ENCODE results near the gene GPR153.
A peak's percentile ranks its signal among the peaks of the same experiment; 100 is the strongest.

Gene GPR153

GRCh38 chr1:6241887-6242740, 18.8 kb downstream of the GPR153 start:
- ChIA-PET CTCF (interaction anchor here (0.6 to 1.2 kb wide), 3 partner anchors 14 to 162 kb away, joined by 3 read pairs; no protein-coding TSS in a partner anchor), POLR2A (no interaction called here)
- H3K27me3 ChIP-seq (replicated peaks in 2 of 5; ENCODE audit: control insufficient read depth in 4 of 5, insufficient read depth in 5 of 5, low read length in 4 of 5), result peaks cover 0 to 93% (median 37%) of the 10 kb centered on the region in 5 experiments
- H3K4me3 ChIP-seq (ENCODE audit: control insufficient read depth in 1 of 7, extremely low read depth in 1 of 7, insufficient read depth in 4 of 7, low read depth in 2 of 7, low read length in 6 of 7), result peak overlapping the region in 2 of 7 experiments; percentile 23 to 43
- H3K36me3 ChIP-seq (ENCODE audit: control insufficient read depth in 4 of 4, insufficient read depth in 4 of 4, low read length in 3 of 4), result no peaks in the 10 kb centered on the region
- H3K9me3 ChIP-seq (ENCODE audit: control extremely low read depth in 1 of 5, control insufficient read depth in 4 of 5, insufficient read depth in 2 of 5, low read depth in 1 of 5, low read length in 4 of 5), result no peaks in the 10 kb centered on the region
- no peak for DNase-seq
- peaks cover 0 to 31% (median 21%) of the 10 kb centered on the region in 4 experiments for H3K4me1 ChIP-seq (ENCODE audit: control extremely low read depth in 1 of 4, control insufficient read depth in 4 of 4, insufficient read depth in 4 of 4, low read length in 3 of 4)
- 1% methylated on average over 77 of the region's 99 CpGs for WGBS (ENCODE audit: insufficient coverage)
- no peak overlapping the region for H3K27ac ChIP-seq (ENCODE audit: insufficient read depth in 1 of 2, low read depth in 1 of 2, low read length in 2 of 2, poor library complexity in 1 of 2, severe bottlenecking in 2 of 2)

GRCh38 chr1:6241107-6241886, 19.6 kb downstream of the GPR153 start:
- no peak for DNase-seq
- CTCF ChIA-PET, result interaction anchor here (0.8 kb wide), 1 partner anchor 163 kb away, joined by 3 read pairs; no protein-coding TSS in a partner anchor
- H3K27ac ChIP-seq (ENCODE audit: insufficient read depth in 1 of 2, low read depth in 1 of 2, low read length in 2 of 2, poor library complexity in 1 of 2, severe bottlenecking in 2 of 2), result no peak overlapping the region
- H3K4me3 ChIP-seq (ENCODE audit: control insufficient read depth in 1 of 7, extremely low read depth in 1 of 7, insufficient read depth in 4 of 7, low read depth in 2 of 7, low read length in 6 of 7), result no peak overlapping the region
- peaks cover 0 to 27% (median 18%) of the 10 kb centered on the region in 4 experiments for H3K4me1 ChIP-seq (ENCODE audit: control extremely low read depth in 1 of 4, control insufficient read depth in 4 of 4, insufficient read depth in 4 of 4, low read length in 3 of 4)
- H3K36me3 ChIP-seq (ENCODE audit: control insufficient read depth in 4 of 4, insufficient read depth in 4 of 4, low read length in 3 of 4), result no peaks in the 10 kb centered on the region
- 10% methylated on average over 26 of the region's 33 CpGs for WGBS (ENCODE audit: insufficient coverage)
- H3K27me3 ChIP-seq (replicated peaks in 2 of 5; ENCODE audit: control insufficient read depth in 4 of 5, insufficient read depth in 5 of 5, low read length in 4 of 5), result peaks cover 0 to 88% (median 33%) of the 10 kb centered on the region in 5 experiments
- H3K9me3 ChIP-seq (ENCODE audit: control extremely low read depth in 1 of 5, control insufficient read depth in 4 of 5, insufficient read depth in 2 of 5, low read depth in 1 of 5, low read length in 4 of 5), result no peaks in the 10 kb centered on the region
- POLR2A ChIA-PET, result no interaction called here

GRCh38 chr1:6239950-6240768, 20.7 kb downstream of the GPR153 start:
- Histone ChIP-seq H3K4me1 (ENCODE audit: control extremely low read depth in 1 of 4, control insufficient read depth in 4 of 4, insufficient read depth in 4 of 4, low read length in 3 of 4) (peaks cover under 1 to 21% (median 12%) of the 10 kb centered on the region in 4 experiments), H3K9me3 (ENCODE audit: control extremely low read depth in 1 of 5, control insufficient read depth in 4 of 5, insufficient read depth in 2 of 5, low read depth in 1 of 5, low read length in 4 of 5) (no peaks in the 10 kb centered on the region), H3K4me3 (ENCODE audit: control insufficient read depth in 1 of 7, extremely low read depth in 1 of 7, insufficient read depth in 4 of 7, low read depth in 2 of 7, low read length in 6 of 7) (no peak overlapping the region), H3K27ac (ENCODE audit: insufficient read depth in 1 of 2, low read depth in 1 of 2, low read length in 2 of 2, poor library complexity in 1 of 2, severe bottlenecking in 2 of 2) (no peak overlapping the region), H3K27me3 (replicated peaks in 2 of 5; ENCODE audit: control insufficient read depth in 4 of 5, insufficient read depth in 5 of 5, low read length in 4 of 5) (peaks cover 0 to 76% (median 28%) of the 10 kb centered on the region in 5 experiments), H3K36me3 (ENCODE audit: control insufficient read depth in 4 of 4, insufficient read depth in 4 of 4, low read length in 3 of 4) (no peaks in the 10 kb centered on the region)
- 42% methylated on average over 13 of the region's 17 CpGs for WGBS (ENCODE audit: insufficient coverage)
- ChIA-PET POLR2A (interaction anchor here (0.8 kb wide), 1 partner anchor 191 kb away, joined by 3 read pairs; no protein-coding TSS in a partner anchor), CTCF (interaction anchor here (0.8 to 0.9 kb wide), 3 partner anchors 99 to 233 kb away, joined by 3 read pairs; no protein-coding TSS in a partner anchor)
- peak in 1 of 3 donors; percentile 35 for DNase-seq

GRCh38 chr1:6239213-6239752, 21.6 kb downstream of the GPR153 start:
- H3K4me1 ChIP-seq (ENCODE audit: control extremely low read depth in 1 of 4, control insufficient read depth in 4 of 4, insufficient read depth in 4 of 4, low read length in 3 of 4), result peaks cover 4 to 24% (median 19%) of the 10 kb centered on the region in 4 experiments
- no peak for DNase-seq
- POLR2A ChIA-PET, result no interaction called here
- H3K9me3 ChIP-seq (ENCODE audit: control extremely low read depth in 1 of 5, control insufficient read depth in 4 of 5, insufficient read depth in 2 of 5, low read depth in 1 of 5, low read length in 4 of 5), result no peaks in the 10 kb centered on the region
- H3K27me3 ChIP-seq (replicated peaks in 2 of 5; ENCODE audit: control insufficient read depth in 4 of 5, insufficient read depth in 5 of 5, low read length in 4 of 5), result peaks cover 0 to 70% (median 26%) of the 10 kb centered on the region in 5 experiments
- 21% methylated on average over 5 of the region's 7 CpGs for WGBS (ENCODE audit: insufficient coverage)
- H3K36me3 ChIP-seq (ENCODE audit: control insufficient read depth in 4 of 4, insufficient read depth in 4 of 4, low read length in 3 of 4), result peaks cover 0 to 3% (median under 1%) of the 10 kb centered on the region in 4 experiments
- H3K4me3 ChIP-seq (ENCODE audit: control insufficient read depth in 1 of 7, extremely low read depth in 1 of 7, insufficient read depth in 4 of 7, low read depth in 2 of 7, low read length in 6 of 7), result no peak overlapping the region
- H3K27ac ChIP-seq (ENCODE audit: insufficient read depth in 1 of 2, low read depth in 1 of 2, low read length in 2 of 2, poor library complexity in 1 of 2, severe bottlenecking in 2 of 2), result no peak overlapping the region
- CTCF ChIA-PET, result interaction anchor here (1.0 to 2.3 kb wide), 4 partner anchors 8 to 216 kb away, joined by 3 to 12 read pairs (median 3); no protein-coding TSS in a partner anchor

GRCh38 chr1:6237093-6237492, 23.8 kb downstream of the GPR153 start:
- POLR2A ChIA-PET, result no interaction called here
- DNase-seq, result no peak

GRCh38 chr1:6235296-6235677, 25.6 kb downstream of the GPR153 start:
- H3K4me3 ChIP-seq (ENCODE audit: control insufficient read depth in 1 of 7, extremely low read depth in 1 of 7, insufficient read depth in 4 of 7, low read depth in 2 of 7, low read length in 6 of 7), result peak overlapping the region; percentile 44 to 95 (median 76)
- CTCF ChIA-PET, result interaction anchor here (0.7 to 2.6 kb wide), 3 partner anchors 28 to 127 kb away, joined by 3 to 12 read pairs (median 3); partner anchors contain the start of gene RNF207
- POLR2A ChIA-PET, result no interaction called here
- H3K9me3 ChIP-seq (ENCODE audit: control extremely low read depth in 1 of 5, control insufficient read depth in 4 of 5, insufficient read depth in 2 of 5, low read depth in 1 of 5, low read length in 4 of 5), result no peaks in the 10 kb centered on the region
- H3K27ac ChIP-seq (ENCODE audit: insufficient read depth in 1 of 2, low read depth in 1 of 2, low read length in 2 of 2, poor library complexity in 1 of 2, severe bottlenecking in 2 of 2), result peak overlapping the region in 1 of 2 experiments; percentile 66
- peaks cover 4 to 16% (median 13%) of the 10 kb centered on the region in 4 experiments for H3K4me1 ChIP-seq (ENCODE audit: control extremely low read depth in 1 of 4, control insufficient read depth in 4 of 4, insufficient read depth in 4 of 4, low read length in 3 of 4)
- WGBS (ENCODE audit: insufficient coverage), result 0% methylated on average over 19 of the region's 30 CpGs
- DNase-seq, result peak in 1 of 3 donors; percentile 23
- peaks cover 3 to 30% (median 22%) of the 10 kb centered on the region in 4 experiments for H3K36me3 ChIP-seq (ENCODE audit: control insufficient read depth in 4 of 4, insufficient read depth in 4 of 4, low read length in 3 of 4)
- H3K27me3 ChIP-seq (replicated peaks in 2 of 5; ENCODE audit: control insufficient read depth in 4 of 5, insufficient read depth in 5 of 5, low read length in 4 of 5), result peaks cover 0 to 30% (median under 1%) of the 10 kb centered on the region in 5 experiments

More at GRCh38 chr1:6237093-6237492, 23.8 kb downstream of the GPR153 start:
- H3K27ac ChIP-seq (ENCODE audit: insufficient read depth in 1 of 2, low read depth in 1 of 2, low read length in 2 of 2, poor library complexity in 1 of 2, severe bottlenecking in 2 of 2), result no peak overlapping the region
- peaks cover under 1 to 20% (median 9%) of the 10 kb centered on the region in 4 experiments for H3K36me3 ChIP-seq (ENCODE audit: control insufficient read depth in 4 of 4, insufficient read depth in 4 of 4, low read length in 3 of 4)
- CTCF ChIA-PET, result interaction anchor here (0.6 to 2.3 kb wide), 2 partner anchors 10 to 1411 kb away, joined by 3 to 12 read pairs; no protein-coding TSS in a partner anchor
- H3K9me3 ChIP-seq (ENCODE audit: control extremely low read depth in 1 of 5, control insufficient read depth in 4 of 5, insufficient read depth in 2 of 5, low read depth in 1 of 5, low read length in 4 of 5), result no peaks in the 10 kb centered on the region
- no peak overlapping the region for H3K4me3 ChIP-seq (ENCODE audit: control insufficient read depth in 1 of 7, extremely low read depth in 1 of 7, insufficient read depth in 4 of 7, low read depth in 2 of 7, low read length in 6 of 7)
- peaks cover 4 to 23% (median 19%) of the 10 kb centered on the region in 4 experiments for H3K4me1 ChIP-seq (ENCODE audit: control extremely low read depth in 1 of 4, control insufficient read depth in 4 of 4, insufficient read depth in 4 of 4, low read length in 3 of 4)
- peaks cover 0 to 48% (median 16%) of the 10 kb centered on the region in 5 experiments for H3K27me3 ChIP-seq (replicated peaks in 2 of 5; ENCODE audit: control insufficient read depth in 4 of 5, insufficient read depth in 5 of 5, low read length in 4 of 5)
- 100% methylated on average over 3 of the region's 4 CpGs for WGBS (ENCODE audit: insufficient coverage)

All from common myeloid progenitor, CD34-positive (primary cell).